HCT116 (cell line): Measurements from ENCODE around the gene IRAK2. TPM values are rescaled to one million over a fixed set of nuclear protein-coding genes. Genes with fewer than 3 reads are reported as not detected.

Experiments
- ATAC-seq: fragments of 200-7000 bp; cut with Tn5 transposase; 2 replicates; pipeline ENCODE4 v1.9.1; 2020; ENCODE audit warnings: mild to moderate bottlenecking, moderate library complexity
- BruUV-seq: library from RNA; stranded (reverse); fragments of 400-500 nt; replicated peaks from 2 replicates; lab custom pipeline; 2021; lab: Mats Ljungman, UMichigan
- CTCF ChIA-PET: fragments of 300-600 bp; sonication (Branson Sonifier 250); formaldehyde crosslinking; loops from one replicate; lab custom pipeline; 2021; ENCODE audit warnings: antibody characterized with exemption; lab: Charles Lee
- POLR2A ChIA-PET: fragments of 300-600, 350-600 bp; sonication (Branson Sonifier 250); formaldehyde crosslinking; loops from one replicate; lab custom pipeline; 2021; ENCODE audit warnings: antibody characterized with exemption; lab: Charles Lee
- RAD21 ChIA-PET, 2 experiments: fragments of 300-600 bp; sonication (Branson Sonifier 250); formaldehyde crosslinking; loops; one replicate each; lab custom pipeline; 2023; ENCODE audit warnings: low total read pairs in 2 of 2; ENCODE audit not compliant: uncharacterized antibody in 2 of 2, unreplicated experiment in 2 of 2, low non-redundant PET in 1 of 2; lab: Charles Lee
- DNase-seq: peaks from one replicate; pipeline ENCODE4 v3.0.0-alpha.2; 2010; ENCODE audit warnings: low read depth, low spot score
- H2AFZ ChIP-seq: fragments of 200-600 bp; shearing (Covaris generic), sonication (generic); 2 replicates; pipeline ENCODE4 v1.6.1; 2017; ENCODE audit warnings: low read depth, mixed run types, mixed read lengths, antibody characterized with exemption, low read length; ENCODE audit not compliant: poor library complexity, severe bottlenecking
- H3K27ac ChIP-seq: 2 replicates; pipeline ENCODE4 v1.5.1; 2012; ENCODE audit warnings: low read depth, low read length
- H3K27me3 ChIP-seq: fragments of 200-600 bp; sonication (generic); 2 replicates; pipeline ENCODE4 v1.6.1; 2016; ENCODE audit warnings: mixed run types, low read length, mixed read lengths; ENCODE audit not compliant: insufficient read depth
- H3K36me3 ChIP-seq, 2 experiments: fragments of 200-500 bp in 1 of 2; fragments of 200-600 bp in 1 of 2; sonication (Bioruptor generic) in 1 of 2; sonication (generic) in 1 of 2; 2 replicates each; pipeline versions ENCODE4 v1.5.1 to v1.6.1; 2014 to 2016; ENCODE audit warnings: low read length in 2 of 2, inconsistent platforms in 1 of 2, mixed read lengths in 1 of 2, mixed run types in 1 of 2; ENCODE audit not compliant: insufficient read depth in 2 of 2, control insufficient read depth in 1 of 2
- H3K4me1 ChIP-seq, 2 experiments: fragments of 200-600 bp in 1 of 2; sonication (generic) in 1 of 2; 2 replicates each; pipeline versions ENCODE4 v1.5.1 to v1.6.1; 2012 to 2017; ENCODE audit warnings: low read length in 2 of 2, inconsistent platforms in 1 of 2, mild to moderate bottlenecking in 1 of 2, mixed read lengths in 1 of 2, mixed run types in 1 of 2, moderate library complexity in 1 of 2; ENCODE audit not compliant: insufficient read depth in 2 of 2, control insufficient read depth in 1 of 2
- H3K4me2 ChIP-seq: fragments of 200-600 bp; sonication (generic); 2 replicates; pipeline ENCODE4 v1.6.1; 2017; ENCODE audit warnings: mixed run types, low read length, mixed read lengths
- H3K4me3 ChIP-seq, 2 experiments: fragments of 200-600 bp in 1 of 2; sonication (generic) in 1 of 2; replicated peaks in 1 of 2; 2 replicates each; pipeline ENCODE4 v1.5.1; 2011 to 2016; ENCODE audit warnings: low read length in 2 of 2, control low read depth in 1 of 2, low read depth in 1 of 2, mild to moderate bottlenecking in 1 of 2, mixed read lengths in 1 of 2, mixed run types in 1 of 2
- H3K79me2 ChIP-seq: fragments of 200-600 bp; sonication (generic); 2 replicates; pipeline ENCODE4 v1.6.1; 2017; ENCODE audit warnings: mild to moderate bottlenecking, mixed run types, low read length, moderate library complexity, mixed read lengths; ENCODE audit not compliant: insufficient read depth
- H3K9ac ChIP-seq: fragments of 200-600 bp; sonication (generic); 2 replicates; pipeline ENCODE4 v1.6.1; 2016; ENCODE audit warnings: low read length, mixed read lengths
- H3K9me2 ChIP-seq: fragments of 200-600 bp; sonication (generic), shearing (Covaris generic); 2 replicates; pipeline ENCODE4 v1.6.1; 2017; ENCODE audit warnings: mixed run types, mild to moderate bottlenecking, moderate library complexity; ENCODE audit not compliant: insufficient read depth
- H3K9me3 ChIP-seq, 2 experiments: fragments of 200-500 bp in 1 of 2; fragments of 200-600 bp in 1 of 2; sonication (Bioruptor generic) in 1 of 2; sonication (generic) in 1 of 2; 2 replicates each; pipeline ENCODE4 v1.6.1; 2014 to 2017; ENCODE audit warnings: low read length in 2 of 2, mixed read lengths in 2 of 2, inconsistent platforms in 1 of 2, low read depth in 1 of 2, mild to moderate bottlenecking in 1 of 2, mixed run types in 1 of 2, moderate library complexity in 1 of 2; ENCODE audit not compliant: control insufficient read depth in 1 of 2, insufficient read depth in 1 of 2
- H4K20me1 ChIP-seq: fragments of 200-600 bp; sonication (generic), shearing (Covaris generic); 2 replicates; pipeline ENCODE4 v1.6.1; 2017; ENCODE audit warnings: mixed run types, mild to moderate bottlenecking, moderate library complexity; ENCODE audit not compliant: insufficient read depth
- CEBPB ChIP-seq: IDR thresholded peaks from 2 replicates; pipeline ENCODE4 v1.6.1; 2012; ENCODE audit warnings: low read depth
- EGR1 ChIP-seq: IDR thresholded peaks from 2 replicates; pipeline ENCODE4 v1.6.1; 2012; ENCODE audit warnings: low read depth
- EZH2phosphoT487 ChIP-seq: fragments of 200-600 bp; IDR thresholded peaks from 2 replicates; pipeline ENCODE4 v1.6.1; 2018; ENCODE audit warnings: antibody characterized with exemption, borderline replicate concordance
- JUND ChIP-seq: IDR thresholded peaks from 2 replicates; pipeline ENCODE4 v1.6.1; 2012
- RAD21 ChIP-seq: IDR thresholded peaks from 2 replicates; pipeline ENCODE4 v1.6.1; 2012; ENCODE audit warnings: low read depth, mild to moderate bottlenecking
- SIN3A ChIP-seq: IDR thresholded peaks from 2 replicates; pipeline ENCODE4 v1.6.1; 2012; ENCODE audit warnings: low read depth
- YY1 ChIP-seq: IDR thresholded peaks from 2 replicates; pipeline ENCODE4 v1.6.1; 2011; ENCODE audit warnings: low read length, low read depth, moderate library complexity, mild to moderate bottlenecking; ENCODE audit not compliant: insufficient replicate concordance; ENCODE audit errors: extremely low read depth
- ZBTB33 ChIP-seq: IDR thresholded peaks from 2 replicates; pipeline ENCODE4 v1.6.1; 2011; ENCODE audit warnings: mild to moderate bottlenecking, low read length, moderate library complexity; ENCODE audit not compliant: insufficient replicate concordance; ENCODE audit errors: extremely low read depth
- intact Hi-C: fragments of 100-400 bp; cut with micrococcal nuclease; formaldehyde crosslinking; loops from 2 replicates; pipeline ENCODE4 v1.10.0; 2022
- total RNA-seq: library from RNA; stranded (reverse); gene quantifications from one replicate; pipeline ENCODE4 v1.2.1, GENCODE V29; 2021; ENCODE audit not compliant: unreplicated experiment
- TF ChIP-seq, protein P1 (sequence below): IDR thresholded peaks from 2 replicates; pipeline ENCODE4 v1.6.1; 2012

Gene IRAK2
- total RNA-seq, 1 experiment from 2014 or later: 3.6 TPM

DNA sequence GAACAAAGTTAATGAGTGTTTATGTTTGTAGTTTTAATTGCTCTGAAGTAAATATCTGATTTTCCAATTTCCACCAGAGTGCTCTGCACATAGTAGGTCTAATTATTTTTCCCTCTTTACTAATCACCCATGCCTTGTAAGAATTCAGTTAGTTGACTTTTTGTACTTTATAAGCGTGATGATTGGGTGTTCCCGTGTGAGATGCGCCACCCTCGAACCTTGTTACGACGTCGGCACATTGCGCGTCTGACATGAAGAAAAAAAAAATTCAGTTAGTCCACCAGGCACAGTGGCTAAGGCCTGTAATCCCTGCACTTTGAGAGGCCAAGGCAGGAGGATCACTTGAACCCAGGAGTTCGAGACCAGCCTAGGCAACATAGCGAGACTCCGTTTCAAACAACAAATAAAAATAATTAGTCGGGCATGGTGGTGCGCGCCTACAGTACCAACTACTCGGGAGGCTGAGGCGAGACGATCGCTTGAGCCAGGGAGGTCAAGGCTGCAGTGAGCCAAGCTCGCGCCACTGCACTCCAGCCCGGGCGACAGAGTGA lies 23.6 kb upstream of the IRAK2 start:
- CTCF ChIA-PET: no interaction called here
- POLR2A ChIA-PET: interaction anchor here (0.8 to 0.9 kb wide), 4 partner anchors 11 to 65 kb away, joined by 3 to 6 read pairs (median 4); no protein-coding TSS in a partner anchor
- RAD21 ChIA-PET: interaction anchor here in 1 of 2 experiments (0.7 kb wide), 1 partner anchor 27 kb away, joined by 4 read pairs; no protein-coding TSS in a partner anchor
- BruUV-seq: no TSS peak
- Histone ChIP-seq H2AFZ (peak overlapping the region; percentile 76), H3K9ac (peak overlapping the region; percentile 92; the same call in 1 of the 2 replicates), H3K4me3 (peak overlapping the region; percentile 92 to 99), H3K9me3 (no peaks in the 10 kb centered on the region), H3K9me2 (no peaks in the 10 kb centered on the region), H3K36me3 (peaks cover 0 to 10% of the 10 kb centered on the region in 2 experiments; a peak in 1 of 4 replicates), H4K20me1 (no peaks in the 10 kb centered on the region), H3K27ac (peak overlapping the region; percentile 91), H3K79me2 (peaks cover 42% of the 10 kb centered on the region), H3K4me2 (peak overlapping the region; percentile 99), H3K27me3 (no peaks in the 10 kb centered on the region), H3K4me1 (peaks cover 4 to 22% of the 10 kb centered on the region in 2 experiments; a peak in 3 of 4 replicates)
- intact Hi-C loops: no loop called here
- no peak for DNase-seq
- peak; percentile 5 for ATAC-seq
- TF ChIP-seq SIN3A: no peak
- TF ChIP-seq JUND: no peak
- no peak for TF ChIP-seq YY1
- TF ChIP-seq EZH2phosphoT487: no peak
- TF ChIP-seq RAD21: no peak
- no peak for TF ChIP-seq ZBTB33
- no peak for TF ChIP-seq EGR1
- no peak for TF ChIP-seq CEBPB
- TF ChIP-seq, protein P1, sequence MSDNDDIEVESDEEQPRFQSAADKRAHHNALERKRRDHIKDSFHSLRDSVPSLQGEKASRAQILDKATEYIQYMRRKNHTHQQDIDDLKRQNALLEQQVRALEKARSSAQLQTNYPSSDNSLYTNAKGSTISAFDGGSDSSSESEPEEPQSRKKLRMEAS: no peak
